Measurements from ENCODE around the gene KNDC1.

DNA sequence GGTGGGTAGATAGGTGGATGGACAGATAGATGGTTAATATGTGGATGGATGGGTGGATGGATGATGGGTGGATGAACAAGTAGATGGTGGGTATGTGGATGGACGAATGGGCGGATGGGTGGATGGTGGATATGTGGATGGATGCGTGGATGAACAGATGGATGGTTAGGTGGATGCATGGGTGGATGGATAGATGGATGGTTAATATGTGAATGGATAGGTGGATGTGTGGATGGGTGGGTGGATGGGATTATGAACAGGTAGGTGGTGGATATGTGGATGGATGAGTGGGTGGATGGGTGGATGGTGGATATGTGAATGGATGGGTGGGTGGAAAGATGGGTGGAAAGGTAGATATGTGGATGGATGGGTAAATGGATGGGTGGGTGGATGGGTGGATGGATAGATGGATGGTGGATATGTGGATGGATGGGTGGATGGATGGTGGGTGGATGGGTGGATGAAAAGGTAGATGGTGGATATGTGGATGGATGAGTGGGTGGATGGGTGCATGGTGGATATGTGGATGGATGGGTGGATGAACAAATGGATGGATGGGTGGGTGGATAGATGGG, 14.8 kb downstream of the KNDC1 start:
- TF ChIP-seq, protein P1, sequence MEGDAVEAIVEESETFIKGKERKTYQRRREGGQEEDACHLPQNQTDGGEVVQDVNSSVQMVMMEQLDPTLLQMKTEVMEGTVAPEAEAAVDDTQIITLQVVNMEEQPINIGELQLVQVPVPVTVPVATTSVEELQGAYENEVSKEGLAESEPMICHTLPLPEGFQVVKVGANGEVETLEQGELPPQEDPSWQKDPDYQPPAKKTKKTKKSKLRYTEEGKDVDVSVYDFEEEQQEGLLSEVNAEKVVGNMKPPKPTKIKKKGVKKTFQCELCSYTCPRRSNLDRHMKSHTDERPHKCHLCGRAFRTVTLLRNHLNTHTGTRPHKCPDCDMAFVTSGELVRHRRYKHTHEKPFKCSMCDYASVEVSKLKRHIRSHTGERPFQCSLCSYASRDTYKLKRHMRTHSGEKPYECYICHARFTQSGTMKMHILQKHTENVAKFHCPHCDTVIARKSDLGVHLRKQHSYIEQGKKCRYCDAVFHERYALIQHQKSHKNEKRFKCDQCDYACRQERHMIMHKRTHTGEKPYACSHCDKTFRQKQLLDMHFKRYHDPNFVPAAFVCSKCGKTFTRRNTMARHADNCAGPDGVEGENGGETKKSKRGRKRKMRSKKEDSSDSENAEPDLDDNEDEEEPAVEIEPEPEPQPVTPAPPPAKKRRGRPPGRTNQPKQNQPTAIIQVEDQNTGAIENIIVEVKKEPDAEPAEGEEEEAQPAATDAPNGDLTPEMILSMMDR (IDR thresholded peaks at IDR 0.05): no peak
- no peak for TF ChIP-seq POLR2A (IDR thresholded peaks at IDR 0.05)
